ENCODE results near the gene STX16.
"Not testable (repeated sequence)": the region's sequence is repeated elsewhere in the genome, so short reads cannot be mapped to it uniquely, and the experiment has no call there.

Gene STX16

DNA sequence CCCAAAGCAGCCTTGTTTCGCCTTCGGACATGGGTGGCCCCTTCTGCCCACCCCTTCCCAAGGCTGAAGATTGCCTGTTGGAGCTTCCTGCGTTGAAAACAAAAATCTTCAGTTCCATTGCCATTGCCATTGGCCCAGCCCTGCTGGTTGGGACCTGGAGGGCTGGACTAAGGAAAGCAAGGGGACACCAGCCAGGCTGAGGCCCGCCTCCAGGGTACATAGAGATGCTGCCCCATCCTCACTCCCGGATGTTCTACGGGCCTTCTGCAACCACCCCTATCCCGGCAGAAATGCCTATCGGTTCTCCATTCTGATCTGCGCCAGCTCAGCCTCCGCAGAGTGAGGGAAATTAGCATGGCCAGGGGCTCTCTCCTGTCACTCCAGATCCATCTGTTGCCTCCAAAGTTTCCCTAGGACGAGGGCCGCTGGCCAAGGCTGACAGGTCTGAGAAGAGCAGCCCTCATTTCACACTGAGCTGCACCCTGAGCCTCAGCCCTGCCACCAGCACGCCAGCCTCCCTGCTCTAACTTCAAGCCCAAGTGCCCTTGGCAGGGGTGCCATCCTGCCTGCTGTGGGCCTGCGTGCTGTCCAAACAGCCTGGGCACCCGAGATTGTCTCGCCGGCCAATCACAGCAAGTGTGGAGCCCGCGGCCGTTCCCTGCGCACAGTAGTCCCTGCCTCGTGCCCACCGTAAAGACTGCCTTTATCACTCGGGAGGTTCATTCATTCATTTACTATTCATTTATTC lies 13.4 kb upstream of the STX16 start:
- DNase-seq: no peak

GRCh38 chr20:58638467-58639181 lies 12.5 kb upstream of the STX16 start:
- no peak for DNase-seq

DNA sequence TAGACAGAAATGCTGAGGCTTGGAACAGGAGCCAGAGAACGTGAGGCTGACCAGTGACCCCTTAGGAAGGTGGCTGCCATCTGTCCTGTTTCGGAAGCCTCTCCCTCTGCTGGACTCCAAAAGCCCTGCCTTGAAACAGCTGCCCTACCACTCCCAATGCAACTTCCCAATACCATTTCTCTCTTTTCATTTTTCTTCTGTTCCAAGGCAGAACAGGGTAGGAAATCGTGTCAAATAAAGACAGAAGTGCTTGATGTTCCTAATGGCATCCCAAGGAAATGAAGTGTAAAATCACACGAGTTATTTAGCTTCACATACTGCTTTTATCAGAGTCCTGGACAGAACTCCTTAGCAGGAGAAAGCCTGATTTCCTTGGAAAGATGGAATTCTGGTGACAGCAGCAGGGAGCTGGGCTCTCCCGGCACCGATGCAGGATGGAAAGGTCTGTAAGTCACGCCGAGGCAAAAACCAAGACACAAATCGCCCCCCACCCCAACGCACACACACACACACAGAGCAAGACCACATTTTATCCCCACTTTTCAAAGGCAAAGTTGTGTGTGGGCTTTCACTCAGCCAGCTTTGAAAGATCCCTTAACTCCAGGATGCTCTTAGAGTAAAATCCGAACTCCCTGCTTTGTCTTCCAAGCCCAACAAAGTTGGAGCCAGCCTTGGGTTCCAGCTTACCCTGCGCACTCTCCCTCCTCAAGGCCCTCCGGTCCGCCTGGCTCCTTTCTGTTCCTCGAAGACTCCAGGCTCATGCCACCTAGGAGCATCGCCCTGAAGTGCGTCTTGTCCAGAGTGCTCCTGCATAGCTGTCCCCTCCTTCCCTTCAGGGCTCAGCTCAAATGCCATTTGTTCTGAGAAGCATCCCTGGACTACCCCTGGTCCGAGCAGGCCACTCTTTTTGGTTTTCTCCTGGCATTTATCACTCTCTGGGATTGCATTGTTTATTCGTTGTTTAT lies 11.6 kb upstream of the STX16 start:
- no peak for DNase-seq

DNA sequence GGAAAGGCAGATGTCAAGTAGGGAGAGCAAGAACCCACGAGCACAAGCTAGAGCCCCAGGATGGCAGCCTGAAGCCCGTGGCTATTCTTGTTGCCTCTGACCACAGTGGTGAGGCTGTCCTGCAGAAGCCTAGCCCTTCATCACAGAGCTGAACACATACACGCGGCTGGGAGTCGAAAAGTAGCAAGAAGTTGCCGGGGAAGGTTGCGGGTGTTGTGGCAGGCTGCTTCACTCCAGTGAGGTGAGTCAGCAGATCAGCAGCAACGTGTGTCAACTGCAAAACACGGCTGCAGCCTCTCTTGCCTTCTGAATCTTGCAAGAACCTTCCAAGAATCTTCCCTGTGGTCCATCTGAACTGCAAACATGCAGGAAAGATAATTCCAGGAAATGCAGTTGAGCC lies 10.6 kb upstream of the STX16 start:
- no peak for DNase-seq

GRCh38 chr20:58642441-58642840 lies 8.6 kb upstream of the STX16 start:
- no peak for DNase-seq

- not testable (repeated sequence) for DNase-seq
Measured at GRCh38 chr20:58642896-58643295, 8.2 kb upstream of the STX16 start.

DNA sequence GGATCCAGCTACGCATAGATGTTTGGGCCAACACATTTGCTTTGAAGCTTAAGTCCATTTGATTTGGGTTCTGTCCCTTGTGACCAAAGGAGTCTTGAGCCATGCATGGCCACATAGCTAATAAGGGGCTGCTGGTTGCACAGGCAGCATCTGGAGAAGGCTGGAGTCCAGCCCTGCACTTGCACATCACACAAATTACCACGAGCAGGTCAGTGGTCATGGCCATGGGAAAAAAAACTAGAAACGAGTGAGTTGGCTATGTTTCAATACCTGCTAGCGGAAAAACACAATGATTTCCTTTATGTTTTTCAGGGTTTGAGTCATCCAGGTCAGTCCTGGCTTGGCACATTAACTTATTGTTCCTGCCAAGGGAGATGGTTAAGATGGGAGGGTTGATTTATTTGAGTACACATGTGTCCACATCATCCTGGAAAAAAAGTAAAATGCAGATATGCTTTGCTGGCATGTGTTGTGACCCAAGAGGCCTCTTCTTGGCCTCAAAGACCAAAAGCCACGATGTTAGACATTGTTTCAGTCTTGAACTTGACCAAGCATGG lies 5.6 kb upstream of the STX16 start:
- no peak for DNase-seq

- DNase-seq: no peak
Measured at GRCh38 chr20:58646257-58646656, 4.8 kb upstream of the STX16 start.

DNA sequence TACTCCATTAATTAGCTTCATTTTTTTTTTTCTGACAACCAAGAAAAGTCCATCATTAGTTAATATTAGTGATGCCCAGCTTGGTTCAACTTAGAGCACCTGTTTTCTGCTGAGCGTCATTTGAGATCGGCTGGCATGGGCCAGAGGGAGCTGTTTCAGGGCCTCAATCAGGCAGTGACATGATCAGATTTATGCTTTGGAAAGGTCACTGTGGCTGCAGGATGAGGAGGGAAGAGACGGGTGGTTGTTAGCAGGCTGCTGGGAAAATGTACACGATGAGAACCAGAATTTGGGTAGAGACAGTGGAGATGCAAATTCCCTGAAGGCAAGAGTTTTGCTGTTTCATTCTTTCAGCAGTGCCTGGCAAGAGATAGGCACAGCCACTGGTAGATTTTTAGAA lies 4.4 kb upstream of the STX16 start:
- DNase-seq: no peak

DNA sequence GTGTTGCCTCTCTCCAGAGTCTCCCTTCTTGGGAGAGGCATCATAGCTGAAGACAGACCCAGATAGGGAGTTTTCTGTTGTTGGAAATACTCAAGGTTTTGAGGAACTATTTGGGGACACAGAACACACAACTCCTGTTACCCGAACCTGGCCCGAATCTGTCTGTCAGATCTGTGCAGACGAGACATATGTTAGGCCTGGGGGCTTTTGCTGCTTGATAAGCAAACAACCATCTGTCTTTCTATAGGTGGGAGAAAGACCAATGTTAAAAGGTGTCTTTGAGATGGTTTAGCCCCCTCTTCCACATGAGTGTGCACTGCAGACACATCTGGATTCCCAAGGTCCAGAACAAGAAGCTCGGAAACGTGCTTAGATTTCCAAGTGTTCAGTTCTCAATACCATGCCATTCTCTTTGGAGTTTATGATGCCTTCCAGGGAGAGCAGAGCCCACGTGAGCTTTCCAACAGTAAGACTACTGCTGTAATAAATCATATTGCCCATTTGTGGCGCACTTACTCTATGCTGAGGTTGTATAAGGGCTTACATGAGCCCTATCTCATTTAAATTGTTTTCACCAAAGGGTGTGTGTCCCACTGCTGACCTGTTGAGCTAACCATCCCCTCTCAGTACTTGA lies 3.8 kb upstream of the STX16 start:
- DNase-seq: peak in 3 of 4 experiments; percentile 9 to 37 (median 26)

DNA sequence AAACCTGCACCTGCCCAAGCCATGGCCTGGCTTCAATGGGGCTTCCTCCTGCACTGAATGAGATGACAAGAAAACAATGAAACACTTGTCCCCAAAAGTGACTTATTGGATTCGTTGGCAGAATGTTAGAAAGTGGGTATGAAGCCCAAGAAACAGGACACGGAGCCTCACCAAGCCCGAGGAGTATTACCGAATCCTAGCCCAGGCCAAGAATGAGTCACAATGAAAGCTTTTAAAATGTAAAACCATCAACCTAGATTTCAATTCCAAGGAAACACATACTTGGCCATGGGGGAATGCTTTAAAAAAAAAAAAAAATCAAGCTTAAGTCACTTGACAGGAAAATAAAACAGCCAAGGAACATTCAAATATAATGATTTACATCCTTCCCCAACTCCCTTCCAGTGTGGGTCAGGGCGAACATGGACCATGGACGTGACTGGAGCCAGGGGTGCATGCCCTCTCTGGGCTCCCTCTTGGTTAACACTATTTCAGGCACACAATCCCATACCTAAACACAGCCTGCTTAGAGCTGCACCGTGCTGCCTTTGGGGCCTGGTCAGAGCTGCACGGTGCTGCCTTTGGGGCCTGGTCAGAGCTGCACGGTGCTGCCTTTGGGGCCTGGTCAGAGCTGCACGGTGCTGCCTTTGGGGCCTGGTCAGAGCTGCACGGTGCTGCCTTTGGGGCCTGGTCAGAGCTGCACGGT lies 3.1 kb upstream of the STX16 start:
- no peak for DNase-seq

DNA sequence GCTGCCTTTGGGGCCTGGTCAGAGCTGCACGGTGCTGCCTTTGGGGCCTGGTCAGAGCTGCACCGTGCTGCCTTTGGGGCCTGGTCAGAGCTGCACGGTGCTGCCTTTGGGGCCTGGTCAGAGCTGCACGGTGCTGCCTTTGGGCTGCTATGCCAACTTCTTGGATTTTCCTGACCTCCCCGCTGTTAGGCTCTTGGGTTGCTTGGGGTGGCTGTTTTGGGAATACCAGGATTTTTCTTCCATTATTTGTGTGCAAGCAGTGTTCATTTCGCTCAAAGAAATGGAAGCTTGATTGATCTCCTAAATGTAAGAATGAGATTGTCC lies 2.6 kb upstream of the STX16 start:
- not testable (repeated sequence) for DNase-seq

DNA sequence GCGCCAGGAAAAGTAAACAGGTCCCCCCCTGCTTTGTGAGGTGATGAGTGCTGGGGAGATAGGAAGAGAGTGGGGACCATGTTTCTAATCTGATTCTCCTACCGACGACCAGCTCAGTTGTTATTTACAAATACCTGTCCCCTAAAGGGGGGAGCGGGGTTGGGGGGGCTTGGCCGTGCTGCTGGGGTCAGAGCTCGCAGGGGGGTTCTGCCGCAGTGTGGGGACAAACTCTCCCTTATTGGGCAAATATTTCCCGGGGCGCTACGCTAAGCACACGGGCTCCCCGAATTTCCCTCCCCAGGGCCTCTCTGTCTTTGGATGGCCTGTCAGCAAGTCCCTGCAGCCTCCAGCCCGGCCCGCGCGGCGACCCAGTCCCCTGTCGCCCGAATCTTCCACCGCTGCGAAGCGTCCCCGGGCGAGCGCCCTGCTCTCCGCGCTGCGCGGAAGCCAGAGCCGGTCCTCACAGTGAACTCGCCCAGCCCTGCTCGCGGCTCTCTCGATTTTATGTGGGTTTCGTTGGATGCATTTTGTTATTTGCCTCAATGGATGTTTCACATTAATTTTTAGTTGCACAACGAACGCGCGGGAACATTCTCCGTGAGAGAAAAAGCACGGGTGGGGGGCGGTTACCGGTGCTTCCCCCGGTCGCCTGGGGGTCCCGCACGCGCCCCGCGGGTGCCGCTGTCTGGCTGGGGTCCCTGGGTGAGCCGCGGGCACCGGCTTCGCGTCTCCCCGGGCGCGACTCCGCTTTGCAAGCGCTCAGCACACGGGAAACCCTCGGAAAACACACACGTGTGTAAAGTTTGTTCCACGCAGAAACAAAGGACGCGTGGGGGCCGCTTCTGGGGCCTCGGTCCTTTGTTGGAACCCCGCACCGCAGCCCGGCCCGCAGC lies 1.5 kb upstream of the STX16 start:
- peak; percentile 29 to 60 (median 48) for DNase-seq

GRCh38 chr20:58650181-58650775 lies 805 bp upstream of the STX16 start:
- peak; percentile 18 to 66 (median 40) for DNase-seq

GRCh38 chr20:58651559-58651945 lies 469 bp downstream of the STX16 start:
- no peak for DNase-seq

- DNase-seq: peak; percentile 77 to 89 (median 85)
Measured at GRCh38 chr20:58651946-58652605, 993 bp downstream of the STX16 start.

- no peak for DNase-seq
Measured at GRCh38 chr20:58652606-58653294, 1.7 kb downstream of the STX16 start.

DNA sequence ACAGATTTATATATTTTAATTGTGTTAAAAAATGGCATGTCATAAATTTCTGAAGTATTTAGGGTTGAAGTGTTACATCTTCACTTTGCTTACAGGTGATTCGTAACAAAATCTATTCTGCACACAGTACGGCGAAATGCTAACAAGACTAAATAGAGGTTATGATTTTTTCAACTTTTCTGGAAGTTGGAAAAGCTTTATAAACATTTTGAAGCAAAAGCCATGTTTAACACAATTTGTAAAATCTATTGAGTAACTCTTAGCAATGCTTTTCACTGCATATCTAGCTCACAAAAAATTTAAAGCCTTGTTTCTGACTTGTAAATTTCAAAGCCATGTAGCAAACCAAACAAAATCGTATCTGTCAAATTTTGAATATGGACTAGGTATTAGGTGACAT lies 3.3 kb downstream of the STX16 start:
- DNase-seq: no peak
